CD14-positive monocyte (primary cell): ENCODE measurements around the gene FFAR3. TPM values are rescaled to one million over a fixed set of nuclear protein-coding genes. Genes with fewer than 3 reads are reported as not detected.
"Not testable (repeated sequence)": the region's sequence is repeated elsewhere in the genome, so short reads cannot be mapped to it uniquely, and the experiment has no call there.

Source experiments
- DNase-seq, 3 donors: peaks; one replicate each; pipeline ENCODE4 v3.0.0-alpha.2; 2011 to 2022
- H2AFZ ChIP-seq: 2 replicates; pipeline ENCODE4 v1.6.0; 2012; ENCODE audit warnings: mild to moderate bottlenecking, low read depth, low read length, inconsistent platforms; ENCODE audit not compliant: insufficient read depth, poor library complexity, severe bottlenecking
- H3K27ac ChIP-seq, 2 donors: 1 replicate in 1 of 2; 2 replicates in 1 of 2; pipeline ENCODE4 v1.5.1; 2012 to 2013; ENCODE audit warnings: low read length in 2 of 2, control low read depth in 1 of 2, inconsistent platforms in 1 of 2, low read depth in 1 of 2, mild to moderate bottlenecking in 1 of 2
- H3K27me3 ChIP-seq, 2 donors: one replicate each; pipeline versions ENCODE4 v1.6.0 to v1.6.1; 2011 to 2013; ENCODE audit warnings: low read length in 2 of 2; ENCODE audit not compliant: control insufficient read depth in 2 of 2, insufficient read depth in 2 of 2
- H3K36me3 ChIP-seq, 2 donors: replicated peaks in 1 of 2; 1 replicate in 1 of 2; 2 replicates in 1 of 2; pipeline versions ENCODE4 v1.5.1 to v1.6.1; 2012 to 2013; ENCODE audit warnings: low read length in 2 of 2, control low read depth in 1 of 2, inconsistent platforms in 1 of 2, mild to moderate bottlenecking in 1 of 2; ENCODE audit not compliant: insufficient read depth in 2 of 2, control insufficient read depth in 1 of 2
- H3K4me1 ChIP-seq, 2 donors: 1 replicate in 1 of 2; 2 replicates in 1 of 2; pipeline versions ENCODE4 v1.5.1 to v1.6.1; 2012 to 2013; ENCODE audit warnings: low read length in 2 of 2, control low read depth in 1 of 2, inconsistent platforms in 1 of 2, mild to moderate bottlenecking in 1 of 2, moderate library complexity in 1 of 2; ENCODE audit not compliant: insufficient read depth in 2 of 2, control insufficient read depth in 1 of 2
- H3K4me2 ChIP-seq: replicated peaks from 2 replicates; pipeline ENCODE3; 2012; ENCODE audit warnings: low read length, moderate library complexity, mild to moderate bottlenecking; ENCODE audit not compliant: poor library complexity, severe bottlenecking; ENCODE audit errors: extremely low read depth
- H3K4me3 ChIP-seq, 3 experiments: fragments of 200-600 bp in 1 of 3; sonication (generic) in 1 of 3; replicated peaks in 1 of 3; 1 replicate in 2 of 3; 2 replicates in 1 of 3; pipeline ENCODE4 v1.5.1; 2011 to 2013; ENCODE audit warnings: low read length in 3 of 3, mild to moderate bottlenecking in 3 of 3, control low read depth in 2 of 3, low read depth in 2 of 3, inconsistent platforms in 1 of 3, moderate library complexity in 1 of 3
- H3K79me2 ChIP-seq: 2 replicates; pipeline ENCODE4 v1.6.0; 2012; ENCODE audit warnings: mild to moderate bottlenecking, control low read depth, inconsistent platforms, low read length, moderate library complexity; ENCODE audit not compliant: insufficient read depth
- H3K9ac ChIP-seq: 2 replicates; pipeline ENCODE4 v1.6.0; 2017; ENCODE audit warnings: low read length, mild to moderate bottlenecking; ENCODE audit not compliant: insufficient read depth, poor library complexity, severe bottlenecking
- H3K9me3 ChIP-seq, 2 donors: replicated peaks in 1 of 2; 1 replicate in 1 of 2; 2 replicates in 1 of 2; pipeline versions ENCODE4 v1.5.1 to v1.6.1; 2012 to 2013; ENCODE audit warnings: low read length in 2 of 2, control low read depth in 1 of 2; ENCODE audit not compliant: control insufficient read depth in 1 of 2, insufficient read depth in 1 of 2
- H4K20me1 ChIP-seq: 2 replicates; pipeline ENCODE4 v1.6.0; 2012; ENCODE audit warnings: mild to moderate bottlenecking, low read length, control low read depth, moderate library complexity; ENCODE audit not compliant: insufficient read depth
- H3K27ac Mint-ChIP-seq, 7 donors: one replicate each; pipeline ENCODE4 v1.8.0; 2020; ENCODE audit warnings: mild to moderate bottlenecking in 7 of 7, mixed read lengths in 7 of 7, moderate library complexity in 6 of 7, inconsistent platforms in 2 of 7
- H3K27me3 Mint-ChIP-seq, 3 donors: one replicate each; pipeline ENCODE4 v1.8.0; 2021 to 2022; ENCODE audit warnings: low read depth in 3 of 3, mild to moderate bottlenecking in 3 of 3, mixed read lengths in 3 of 3, moderate library complexity in 3 of 3, inconsistent platforms in 1 of 3
- H3K36me3 Mint-ChIP-seq, 2 donors: one replicate each; pipeline ENCODE4 v1.8.0; 2020; ENCODE audit warnings: mixed read lengths in 2 of 2, inconsistent platforms in 1 of 2, mild to moderate bottlenecking in 1 of 2
- H3K4me1 Mint-ChIP-seq: one replicate; pipeline ENCODE4 v1.8.0; 2020; ENCODE audit warnings: mild to moderate bottlenecking, mixed read lengths
- H3K4me3 Mint-ChIP-seq, 2 donors: one replicate each; pipeline ENCODE4 v1.8.0; 2020; ENCODE audit warnings: mild to moderate bottlenecking in 2 of 2, mixed read lengths in 2 of 2, moderate library complexity in 1 of 2
- H3K9me3 Mint-ChIP-seq, 7 donors: one replicate each; pipeline ENCODE4 v1.8.0; 2020 to 2022; ENCODE audit warnings: mixed read lengths in 7 of 7, mild to moderate bottlenecking in 6 of 7, moderate library complexity in 6 of 7, inconsistent platforms in 2 of 7
- CTCF ChIP-seq: fragments of 200-600 bp; IDR thresholded peaks from one replicate; pipeline ENCODE4 v1.8.0; 2022; ENCODE audit warnings: antibody characterized with exemption, mild to moderate bottlenecking
- WGBS: methylation state at CpG from one replicate; pipeline ENCODE4 v1.1.5; 2013; ENCODE audit warnings: missing lambda C conversion rate; ENCODE audit not compliant: insufficient coverage; 5-methylcytosine and 5-hydroxymethylcytosine counted together
- intact Hi-C, 2 donors: fragments of 100-400 bp; cut with micrococcal nuclease; formaldehyde crosslinking; loops; one replicate each; pipeline versions ENCODE4 v1.15.0 to v1.15.1; 2023
- polyA plus RNA-seq, 3 donors: library from polyadenylated mRNA; depleted of rRNA in 1 of 3; unstranded in 2 of 3; stranded (reverse) in 1 of 3; fragments of 300-500 nt in 2 of 3; fragments of >200 nt in 1 of 3; fragmentation: Illumina TruSeq in 2 of 3; gene quantifications; 1 replicate in 2 of 3; 2 replicates in 1 of 3; pipeline ENCODE4 v1.2.3, GENCODE V29; 2012 to 2021

The FFAR3 gene
- polyA plus RNA-seq, 3 donors, result 1.2 to 17.9 (median 1.2) TPM

- Mint-ChIP-seq H3K36me3 (no peaks in the 10 kb centered on the region), H3K27me3 (peaks cover 21 to 30% (median 23%) of the 10 kb centered on the region in 3 donors), H3K4me1 (peaks cover 29% of the 10 kb centered on the region), H3K27ac (no peak overlapping the region), H3K4me3 (no peak overlapping the region), H3K9me3 (peaks cover 0 to 15% (median 4%) of the 10 kb centered on the region in 7 donors)
- no peaks in the 10 kb centered on the region for H3K36me3 ChIP-seq
- no peak for DNase-seq
- H3K79me2 ChIP-seq, result no peaks in the 10 kb centered on the region
- no CpG with 5 or more reads among the region's 3 CpGs for WGBS
- H4K20me1 ChIP-seq, result no peaks in the 10 kb centered on the region
- no peak overlapping the region for H3K9ac ChIP-seq
- H3K27ac ChIP-seq, result no peak overlapping the region
- peaks cover 0 to 13% of the 10 kb centered on the region in 2 donors for H3K4me1 ChIP-seq
- H2AFZ ChIP-seq, result no peak overlapping the region
- H3K4me2 ChIP-seq, result no peak overlapping the region
- H3K4me3 ChIP-seq, result no peak overlapping the region
- no peak for TF ChIP-seq CTCF
- intact Hi-C loops, result no loop called here
- peaks cover 0 to 2% of the 10 kb centered on the region in 2 donors for H3K27me3 ChIP-seq
- peaks cover 0 to 3% of the 10 kb centered on the region in 2 donors for H3K9me3 ChIP-seq
Measured at GRCh38 chr19:35378356-35378755, 20.1 kb downstream of the FFAR3 start.

GRCh38 chr19:35379545-35379944 is 21.3 kb downstream of the FFAR3 start:
- H2AFZ ChIP-seq, H3K27ac ChIP-seq: not testable (repeated sequence)
- 100% methylated on average over 4 of the region's 5 CpGs for WGBS

More at GRCh38 chr19:35379545-35379944, 21.3 kb downstream of the FFAR3 start:
- H3K27ac Mint-ChIP-seq, H3K4me2 ChIP-seq, H3K36me3 ChIP-seq, H3K4me3 Mint-ChIP-seq, H3K9me3 ChIP-seq, H3K27me3 ChIP-seq, H4K20me1 ChIP-seq, H3K4me3 ChIP-seq, H3K79me2 ChIP-seq, H3K9ac ChIP-seq, intact Hi-C loops, H3K36me3 Mint-ChIP-seq, DNase-seq: not testable (repeated sequence)
- Mint-ChIP-seq H3K9me3 (peaks cover 0 to 20% (median 5%) of the 10 kb centered on the region in 7 donors), H3K27me3 (peaks cover 17 to 29% (median 20%) of the 10 kb centered on the region in 3 donors), H3K4me1 (peaks cover 21% of the 10 kb centered on the region)
- peaks cover 0 to 13% of the 10 kb centered on the region in 2 donors for H3K4me1 ChIP-seq
